Heart left ventricle (tissue), 16 donors: ENCODE measurements around the gene SENP6. TPM values are rescaled to one million over a fixed set of nuclear protein-coding genes. Genes with fewer than 3 reads are reported as not detected.
A peak's percentile ranks its signal among the peaks of the same experiment; 100 is the strongest.

Source experiments
- ATAC-seq, 4 donors: fragments of 200-7000 bp; cut with Tn5 transposase; one replicate each; pipeline ENCODE4 v1.9.1; 2020 to 2022; ENCODE audit warnings: moderate library complexity in 4 of 4, mild to moderate bottlenecking in 3 of 4, moderate number of reproducible peaks in 1 of 4
- DNase-seq, 5 donors: peaks; one replicate each; pipeline ENCODE4 v3.0.0-alpha.2; 2020
- H3K27ac ChIP-seq, 12 donors: fragments of 200-600 bp; sonication (generic) in 4 of 12; one replicate each; pipeline versions ENCODE4 v1.5.0 to v1.8.0; 2016 to 2022; ENCODE audit warnings: mild to moderate bottlenecking in 2 of 12
- H3K27me3 ChIP-seq, 9 donors: fragments of 200-600 bp; sonication (generic) in 2 of 9; one replicate each; pipeline versions ENCODE4 v1.5.1 to v1.8.0; 2016 to 2022; ENCODE audit warnings: mild to moderate bottlenecking in 3 of 9
- H3K36me3 ChIP-seq, 9 donors: fragments of 200-600 bp; sonication (generic) in 2 of 9; one replicate each; pipeline versions ENCODE4 v1.5.0 to v1.8.0; 2018 to 2022; ENCODE audit warnings: mild to moderate bottlenecking in 2 of 9
- H3K4me1 ChIP-seq, 12 donors: fragments of 200-600 bp; sonication (generic) in 4 of 12; one replicate each; pipeline versions ENCODE4 v1.5.0 to v1.8.0; 2016 to 2022; ENCODE audit warnings: mild to moderate bottlenecking in 3 of 12
- H3K4me3 ChIP-seq, 12 donors: fragments of 200-600 bp; sonication (generic) in 4 of 12; one replicate each; pipeline versions ENCODE4 v1.5.0 to v1.8.0; 2017 to 2022; ENCODE audit warnings: mild to moderate bottlenecking in 9 of 12, moderate library complexity in 4 of 12
- H3K9me3 ChIP-seq, 12 donors: fragments of 200-600 bp; sonication (generic) in 4 of 12; one replicate each; pipeline versions ENCODE4 v1.5.0 to v1.8.0; 2016 to 2022; ENCODE audit warnings: mild to moderate bottlenecking in 1 of 12
- POLR2A ChIP-seq, 2 donors: fragments of 450-650 bp; IDR thresholded peaks; one replicate each; pipeline ENCODE4 v1.6.1; 2017; ENCODE audit warnings: antibody characterized with exemption in 2 of 2, mild to moderate bottlenecking in 2 of 2, moderate library complexity in 2 of 2
- WGBS, 4 donors: extraction: QIAGEN DNeasy Blood & Tissue Kit in 2 of 4; methylation state at CpG; one replicate each; pipeline versions ENCODE4 v1.1.5 to v1.1.7; 2013 to 2018; 5-methylcytosine and 5-hydroxymethylcytosine counted together
- intact Hi-C, 10 donors: fragments of 100-400 bp; cut with DNase I; formaldehyde crosslinking; loops; one replicate each; pipeline versions ENCODE4 v1.11.1 to v1.14.2; 2022
- polyA plus RNA-seq, 2 donors: library from polyadenylated mRNA; stranded (reverse); fragments of 200-250 nt; gene quantifications; one replicate each; pipeline ENCODE4 v1.2.3, GENCODE V29; 2013
- total RNA-seq, 9 donors: library from RNA; depleted of rRNA in 2 of 9; stranded (reverse); fragments of >200 nt in 2 of 9; fragmentation: NEBNext Ultra II Directional in 3 of 9; extraction: Animal tissue kit (Norgen Biotek cat#: 25700) in 3 of 9; gene quantifications; one replicate each; pipeline versions ENCODE4 v1.1.0 to v1.2.4, GENCODE V29; 2016 to 2023
- TF ChIP-seq, protein P1 (sequence below), 12 donors: fragments of 200-600 bp; sonication (generic) in 4 of 12; IDR thresholded peaks; one replicate each; pipeline versions ENCODE4 v1.5.0 to v1.8.0; 2018 to 2022; ENCODE audit warnings: antibody characterized with exemption in 12 of 12, mild to moderate bottlenecking in 5 of 12
- donor health status: ischemic (EF 13 %, LVEDD 7.1; RV severe dilation, severe dysfunction).
- donor health status: healthy with polysubstance abuse.
- donor health status: DM: no; HTN: yes; CAD: no.
- donor health status: DM: no; HTN: no; CAD: no.
- donor health status: ischemic (EF 25% LVEDD 6.9; RV normal size, moderate dysfunction).
- donor health status: ischemic (EF 25% LVEDD 5.7; RV mildly dilated, moderate dysfunction).
- donor health status: healthy.
- donor health status: DM: yes; HTN: yes; CAD: no.
- donor health status: ischemic (EF 35%, LVEDD 5.7; RV mildly dilated, moderate dysfunction).
- donor health status: nonischemic (EF 11% LVEDD 7.7; RV severe dilation, severe dysfunction).
- donor health status: DM: yes; HTN: yes; CAD: no.
- donor health status: PGD.
- donor health status: ischemic (EF 29% LVEDD 5.4; RV normal size, mild dysfunction).
- donor health status: nonischemic (EF 23%, LVEDD 6.1; RV moderate dilation, normal function).

Gene SENP6
- total and polyA plus RNA-seq, 11 donors = 16.2 to 71.5 (median 53.9) TPM

DNA sequence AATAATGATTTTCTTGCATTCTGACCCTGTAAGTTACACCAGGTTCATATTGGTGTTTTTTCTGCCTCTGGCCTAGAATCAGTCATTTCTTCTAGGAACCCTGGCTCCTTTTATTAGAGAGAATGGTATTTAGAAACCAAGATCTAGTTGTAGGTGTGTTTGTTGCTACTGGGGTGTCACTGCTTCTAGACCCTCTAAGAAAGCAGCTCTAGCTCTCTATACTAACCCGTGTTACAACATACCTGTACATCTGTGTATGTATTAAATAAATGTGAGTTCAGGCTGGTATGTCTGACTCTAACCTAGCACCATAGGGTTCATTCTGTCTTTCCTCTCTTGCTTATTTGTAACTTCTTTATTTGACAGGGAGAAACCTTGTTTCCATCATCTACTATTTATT lies 16.8 kb downstream of the SENP6 start:
- peaks cover 0 to 16% (median 0%) of the 10 kb centered on the region in 12 donors for H3K9me3 ChIP-seq
- no peak overlapping the region for H3K4me3 ChIP-seq
- H3K27me3 ChIP-seq = no peaks in the 10 kb centered on the region
- 96 to 100% (median 99%) methylated on average over 1 of the region's 1 CpG for WGBS, 4 donors
- DNase-seq = no peak
- H3K27ac ChIP-seq = peak overlapping the region in 1 of 12 donors; percentile 53
- H3K4me1 ChIP-seq = peaks cover 0 to 75% (median 45%) of the 10 kb centered on the region in 12 donors
- peaks cover 0 to 9% (median 3%) of the 10 kb centered on the region in 9 donors for H3K36me3 ChIP-seq
- no peak for ATAC-seq
- intact Hi-C loops = no loop called here
- TF ChIP-seq, protein P1, sequence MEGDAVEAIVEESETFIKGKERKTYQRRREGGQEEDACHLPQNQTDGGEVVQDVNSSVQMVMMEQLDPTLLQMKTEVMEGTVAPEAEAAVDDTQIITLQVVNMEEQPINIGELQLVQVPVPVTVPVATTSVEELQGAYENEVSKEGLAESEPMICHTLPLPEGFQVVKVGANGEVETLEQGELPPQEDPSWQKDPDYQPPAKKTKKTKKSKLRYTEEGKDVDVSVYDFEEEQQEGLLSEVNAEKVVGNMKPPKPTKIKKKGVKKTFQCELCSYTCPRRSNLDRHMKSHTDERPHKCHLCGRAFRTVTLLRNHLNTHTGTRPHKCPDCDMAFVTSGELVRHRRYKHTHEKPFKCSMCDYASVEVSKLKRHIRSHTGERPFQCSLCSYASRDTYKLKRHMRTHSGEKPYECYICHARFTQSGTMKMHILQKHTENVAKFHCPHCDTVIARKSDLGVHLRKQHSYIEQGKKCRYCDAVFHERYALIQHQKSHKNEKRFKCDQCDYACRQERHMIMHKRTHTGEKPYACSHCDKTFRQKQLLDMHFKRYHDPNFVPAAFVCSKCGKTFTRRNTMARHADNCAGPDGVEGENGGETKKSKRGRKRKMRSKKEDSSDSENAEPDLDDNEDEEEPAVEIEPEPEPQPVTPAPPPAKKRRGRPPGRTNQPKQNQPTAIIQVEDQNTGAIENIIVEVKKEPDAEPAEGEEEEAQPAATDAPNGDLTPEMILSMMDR (IDR thresholded peaks at IDR 0.05) = no peak
- TF ChIP-seq POLR2A (IDR thresholded peaks at IDR 0.05) = no peak

DNA sequence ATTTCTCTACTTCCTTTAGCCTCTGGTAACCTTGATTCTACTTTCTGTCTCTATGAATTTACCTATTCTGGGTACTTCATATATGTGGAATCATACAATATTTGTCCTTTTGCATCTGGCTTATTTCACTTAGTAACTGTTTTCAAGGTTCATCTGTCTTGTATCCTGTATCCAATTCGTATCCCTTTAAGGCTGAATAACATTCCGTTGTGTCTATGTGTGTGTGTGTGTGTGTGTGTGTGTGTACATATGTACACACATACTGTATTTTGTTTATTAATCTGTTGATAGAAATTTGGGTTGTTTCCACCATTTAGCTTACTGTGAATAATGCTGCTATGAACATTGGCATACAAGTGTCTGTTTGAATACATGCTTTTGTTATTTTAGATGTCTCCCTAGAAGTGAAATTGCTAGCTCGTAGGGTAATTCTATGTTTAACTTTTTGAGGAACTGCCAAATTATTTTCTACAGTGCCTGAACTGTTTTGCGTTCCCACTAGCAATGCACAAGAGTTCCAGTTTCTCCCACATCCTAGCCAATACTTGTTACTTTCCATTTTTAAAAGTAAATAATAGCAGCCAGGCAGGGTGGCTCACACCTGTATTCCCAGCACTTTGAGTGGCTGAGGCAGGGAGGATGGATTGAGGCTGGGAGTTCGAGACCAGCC lies 17.7 kb downstream of the SENP6 start:
- WGBS, 4 donors = 34 to 45% (median 37%) methylated on average over 5 of the region's 5 CpGs
- peaks cover 0 to 19% (median 12%) of the 10 kb centered on the region in 9 donors for H3K36me3 ChIP-seq

DNA sequence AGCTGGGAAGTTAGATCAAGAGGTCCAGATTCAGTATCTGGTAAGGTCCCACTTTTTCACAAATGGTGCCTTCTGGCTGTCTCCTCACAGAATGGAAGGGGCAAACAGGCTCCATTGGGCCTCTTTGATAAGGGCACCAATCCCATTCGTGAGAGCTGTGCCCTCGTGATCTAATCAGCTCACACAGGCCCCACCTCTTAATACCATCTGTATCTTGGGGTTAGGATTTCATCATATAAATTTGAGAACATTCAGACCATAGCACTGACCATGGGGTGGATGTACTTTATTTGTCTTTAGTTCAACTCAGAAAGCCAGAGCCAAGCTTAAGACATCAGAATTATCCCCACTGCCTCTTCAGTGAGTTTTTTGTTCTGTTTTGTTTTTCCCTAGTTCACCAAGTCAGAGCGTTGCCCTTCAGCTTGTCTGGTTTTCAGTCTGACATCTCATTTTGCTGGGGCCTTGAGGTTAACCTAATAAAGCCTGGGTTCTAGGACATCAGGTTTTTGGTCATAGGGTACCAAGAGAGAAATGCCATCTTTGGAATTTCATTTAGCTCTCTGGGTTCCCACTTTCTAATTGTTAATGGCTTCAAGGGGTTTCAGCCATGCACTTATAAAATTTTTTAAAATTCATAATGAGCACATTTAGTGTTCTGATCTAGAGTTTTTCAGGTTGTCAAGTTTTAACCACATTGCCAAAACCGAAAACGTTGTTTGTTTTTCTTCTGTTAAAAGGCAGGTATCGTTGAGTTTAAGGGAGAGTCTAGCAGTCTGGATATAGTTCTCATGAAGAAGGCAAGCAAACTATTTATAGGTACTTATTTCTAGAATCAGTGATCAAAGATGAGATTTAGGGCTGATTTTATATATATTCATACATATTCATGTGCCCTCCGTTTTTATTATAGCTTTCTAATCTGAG lies 19.0 kb downstream of the SENP6 start:
- Histone ChIP-seq H3K36me3 (peaks cover 0 to 31% (median 23%) of the 10 kb centered on the region in 9 donors), H3K9me3 (peaks cover 0 to 16% (median 0%) of the 10 kb centered on the region in 12 donors), H3K27me3 (no peaks in the 10 kb centered on the region), H3K27ac (peak overlapping the region; percentile 8 to 72 (median 50)), H3K4me1 (peaks cover 0 to 53% (median 34%) of the 10 kb centered on the region in 12 donors), H3K4me3 (no peak overlapping the region)
- intact Hi-C loops = no loop called here
- WGBS, 4 donors = 55 to 62% (median 58%) methylated on average over 7 of the region's 7 CpGs
- TF ChIP-seq, protein P1 (IDR thresholded peaks at IDR 0.05) = no peak
- TF ChIP-seq POLR2A (IDR thresholded peaks at IDR 0.05) = no peak
- ATAC-seq = peak in 3 of 4 donors; percentile 38 to 55 (median 50)
- no peak for DNase-seq

More for the DNA sequence above, 17.7 kb downstream of the SENP6 start:
- Histone ChIP-seq H3K27ac (peak overlapping the region in 11 of 12 donors; percentile 19 to 72 (median 51)), H3K9me3 (peaks cover 0 to 16% (median 0%) of the 10 kb centered on the region in 12 donors), H3K4me3 (peak overlapping the region in 3 of 12 donors; percentile 1 to 11 (median 11)), H3K4me1 (peaks cover 0 to 65% (median 39%) of the 10 kb centered on the region in 12 donors), H3K27me3 (no peaks in the 10 kb centered on the region)
- ATAC-seq = peak; percentile 45 to 76 (median 67)
- DNase-seq = no peak
- intact Hi-C loops = no loop called here
- TF ChIP-seq, protein P1 (IDR thresholded peaks at IDR 0.05) = no peak
- no peak for TF ChIP-seq POLR2A (IDR thresholded peaks at IDR 0.05)

DNA sequence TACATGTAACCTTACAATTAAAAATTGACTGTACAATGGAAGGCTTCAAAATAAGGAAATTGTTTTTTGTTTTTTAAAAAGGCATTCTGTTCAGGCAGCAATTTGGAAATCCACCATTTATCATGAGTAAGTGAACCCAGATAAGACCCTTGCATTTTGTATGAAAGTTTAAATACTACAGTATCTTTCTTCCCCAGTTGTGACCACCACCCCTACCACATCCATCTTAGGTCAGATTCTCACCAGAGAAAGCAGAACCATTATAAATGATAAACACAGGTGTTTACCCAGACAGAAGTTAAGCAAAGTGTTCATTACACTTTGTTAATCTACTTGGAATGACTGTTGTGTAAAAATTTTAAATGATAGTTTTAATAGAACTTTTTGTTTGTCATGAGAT lies 20.2 kb downstream of the SENP6 start:
- Histone ChIP-seq H3K9me3 (peaks cover 0 to 16% (median 0%) of the 10 kb centered on the region in 12 donors), H3K4me3 (no peak overlapping the region), H3K27me3 (no peaks in the 10 kb centered on the region), H3K4me1 (peaks cover 0 to 47% (median 34%) of the 10 kb centered on the region in 12 donors), H3K36me3 (peaks cover 0 to 41% (median 30%) of the 10 kb centered on the region in 9 donors), H3K27ac (peak overlapping the region in 1 of 12 donors; percentile 48)
- no peak for DNase-seq
- intact Hi-C loops = no loop called here
- no peak for TF ChIP-seq POLR2A (IDR thresholded peaks at IDR 0.05)
- TF ChIP-seq, protein P1 (IDR thresholded peaks at IDR 0.05) = no peak
- no peak for ATAC-seq
